ENCODE measurements around the gene LRRC26. TPM values are rescaled to one million over a fixed set of nuclear protein-coding genes. Genes with fewer than 3 reads are reported as not detected.

Gene LRRC26
- total RNA-seq, 1 donor from 2014 or later = 0.31 TPM

GRCh38 chr9:137165250-137165836 lies 4.5 kb downstream of the LRRC26 start:
- intact Hi-C loops (cut with micrococcal nuclease) = loop anchor here (5.0 to 10.0 kb wide), 2 partner anchors 38 to 321 kb away; partner anchors contain the start of genes AJM1 and PHPT1
- no peak for TF ChIP-seq CTCF (IDR thresholded peaks at IDR 0.05)
- Mint-ChIP-seq H3K4me3 (no peak overlapping the region), H3K4me1 (peaks cover 12% of the 10 kb centered on the region), H3K27me3 (peaks cover 19% of the 10 kb centered on the region), H3K27ac (no peak overlapping the region), H3K36me3 (ENCODE audit: low read depth) (no peaks in the 10 kb centered on the region), H3K9me3 (no peaks in the 10 kb centered on the region)
- CTCF ChIA-PET = no interaction called here
- no peak for DNase-seq
- POLR2A ChIA-PET = no interaction called here
- ATAC-seq (ENCODE audit: low read depth) = no peak

- CTCF ChIA-PET = no interaction called here
- peaks cover 12% of the 10 kb centered on the region for H3K4me1 Mint-ChIP-seq
- no peaks in the 10 kb centered on the region for H3K9me3 Mint-ChIP-seq
- intact Hi-C loops (cut with micrococcal nuclease) = loop anchor here (5.0 to 10.0 kb wide), 2 partner anchors 37 to 320 kb away; partner anchors contain the start of genes AJM1 and PHPT1
- H3K36me3 Mint-ChIP-seq (ENCODE audit: low read depth) = no peaks in the 10 kb centered on the region
- ATAC-seq (ENCODE audit: low read depth) (no peak), DNase-seq (no peak)
- H3K4me3 Mint-ChIP-seq = no peak overlapping the region
- no peak overlapping the region for H3K27ac Mint-ChIP-seq
- POLR2A ChIA-PET = interaction anchor here (1.6 kb wide), 1 partner anchor 35 kb away, joined by 5 read pairs; no protein-coding TSS in a partner anchor
- H3K27me3 Mint-ChIP-seq = peaks cover 21% of the 10 kb centered on the region
- TF ChIP-seq CTCF (IDR thresholded peaks at IDR 0.05) = no peak
Observed at GRCh38 chr9:137164370-137165249, 5.2 kb downstream of the LRRC26 start.

GRCh38 chr9:137163805-137164204 lies 6.0 kb downstream of the LRRC26 start:
- DNase-seq (no peak), ATAC-seq (ENCODE audit: low read depth) (no peak)
- Mint-ChIP-seq H3K4me1 (peaks cover 17% of the 10 kb centered on the region), H3K36me3 (ENCODE audit: low read depth) (no peaks in the 10 kb centered on the region), H3K9me3 (no peaks in the 10 kb centered on the region), H3K27ac (no peak overlapping the region), H3K27me3 (peaks cover 28% of the 10 kb centered on the region), H3K4me3 (no peak overlapping the region)
- intact Hi-C loops (cut with micrococcal nuclease) = loop anchor here (10.0 kb wide), 1 partner anchor 319 kb away; the partner anchor contains the start of genes AJM1 and PHPT1
- POLR2A ChIA-PET = interaction anchor here (1.6 kb wide), 1 partner anchor 34 kb away, joined by 5 read pairs; no protein-coding TSS in a partner anchor
- CTCF ChIA-PET = no interaction called here
- no peak for TF ChIP-seq CTCF (IDR thresholded peaks at IDR 0.05)

GRCh38 chr9:137163365-137163715 lies 6.5 kb downstream of the LRRC26 start:
- Mint-ChIP-seq H3K27ac (no peak overlapping the region), H3K9me3 (no peaks in the 10 kb centered on the region), H3K4me3 (no peak overlapping the region), H3K27me3 (peaks cover 29% of the 10 kb centered on the region), H3K36me3 (ENCODE audit: low read depth) (no peaks in the 10 kb centered on the region), H3K4me1 (peaks cover 18% of the 10 kb centered on the region)
- POLR2A ChIA-PET = interaction anchor here (1.6 kb wide), 1 partner anchor 34 kb away, joined by 5 read pairs; no protein-coding TSS in a partner anchor
- intact Hi-C loops (cut with micrococcal nuclease) = loop anchor here (10.0 kb wide), 1 partner anchor 319 kb away; the partner anchor contains the start of genes AJM1 and PHPT1
- CTCF ChIA-PET = no interaction called here
- TF ChIP-seq CTCF (IDR thresholded peaks at IDR 0.05) = no peak
- DNase-seq (no peak), ATAC-seq (ENCODE audit: low read depth) (no peak)

Data from activated B cell treated with CpG ODN at 0.5 μM for 24 hours (primary cell).